Measurements from ENCODE around the gene RPL21. TPM values are rescaled to one million over a fixed set of nuclear protein-coding genes. Genes with fewer than 3 reads are reported as not detected.

Gene RPL21
- total RNA-seq, 2 donors from 2014 or later: 500 to 811 TPM

DNA sequence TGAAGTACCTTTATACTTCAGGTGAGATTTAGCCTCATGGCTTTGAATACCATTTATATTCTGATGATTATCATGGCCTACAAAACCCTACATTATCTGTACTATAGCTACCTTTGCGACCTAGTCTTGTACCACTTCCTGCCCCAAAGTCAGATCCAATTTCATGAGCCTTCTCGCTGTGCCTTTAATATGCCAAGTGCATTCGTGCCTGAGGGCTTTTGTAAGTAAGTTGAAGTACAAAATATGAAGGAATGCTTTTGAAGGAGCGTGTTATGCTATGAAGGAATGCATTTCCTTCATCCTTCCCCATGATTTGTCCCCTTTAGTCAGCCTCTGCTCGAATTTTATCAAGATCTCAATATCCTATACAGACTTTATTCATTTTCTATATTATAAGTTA lies 10.0 kb downstream of the RPL21 start:
- no peak overlapping the region for H3K4me3 ChIP-seq
- peaks cover 0 to 6% of the 10 kb centered on the region in 2 donors for H3K36me3 ChIP-seq (replicated peaks in 1 of 2; ENCODE audit: insufficient read depth in 1 of 2, low read depth in 2 of 2)
- no peak for DNase-seq
- H3K27me3 ChIP-seq: no peaks in the 10 kb centered on the region
- no peak for TF ChIP-seq POLR2A (IDR thresholded peaks at IDR 0.05)
- TF ChIP-seq, protein P1, sequence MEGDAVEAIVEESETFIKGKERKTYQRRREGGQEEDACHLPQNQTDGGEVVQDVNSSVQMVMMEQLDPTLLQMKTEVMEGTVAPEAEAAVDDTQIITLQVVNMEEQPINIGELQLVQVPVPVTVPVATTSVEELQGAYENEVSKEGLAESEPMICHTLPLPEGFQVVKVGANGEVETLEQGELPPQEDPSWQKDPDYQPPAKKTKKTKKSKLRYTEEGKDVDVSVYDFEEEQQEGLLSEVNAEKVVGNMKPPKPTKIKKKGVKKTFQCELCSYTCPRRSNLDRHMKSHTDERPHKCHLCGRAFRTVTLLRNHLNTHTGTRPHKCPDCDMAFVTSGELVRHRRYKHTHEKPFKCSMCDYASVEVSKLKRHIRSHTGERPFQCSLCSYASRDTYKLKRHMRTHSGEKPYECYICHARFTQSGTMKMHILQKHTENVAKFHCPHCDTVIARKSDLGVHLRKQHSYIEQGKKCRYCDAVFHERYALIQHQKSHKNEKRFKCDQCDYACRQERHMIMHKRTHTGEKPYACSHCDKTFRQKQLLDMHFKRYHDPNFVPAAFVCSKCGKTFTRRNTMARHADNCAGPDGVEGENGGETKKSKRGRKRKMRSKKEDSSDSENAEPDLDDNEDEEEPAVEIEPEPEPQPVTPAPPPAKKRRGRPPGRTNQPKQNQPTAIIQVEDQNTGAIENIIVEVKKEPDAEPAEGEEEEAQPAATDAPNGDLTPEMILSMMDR (IDR thresholded peaks at IDR 0.05): no peak
- no peak for ATAC-seq
- 77 to 79% methylated on average over 5 of the region's 5 CpGs for WGBS, 2 donors
- no peak overlapping the region for H3K27ac ChIP-seq
- intact Hi-C loops (cut with DNase I): no loop called here
- H3K4me1 ChIP-seq: no peaks in the 10 kb centered on the region
- no peaks in the 10 kb centered on the region for H3K9me3 ChIP-seq

DNA sequence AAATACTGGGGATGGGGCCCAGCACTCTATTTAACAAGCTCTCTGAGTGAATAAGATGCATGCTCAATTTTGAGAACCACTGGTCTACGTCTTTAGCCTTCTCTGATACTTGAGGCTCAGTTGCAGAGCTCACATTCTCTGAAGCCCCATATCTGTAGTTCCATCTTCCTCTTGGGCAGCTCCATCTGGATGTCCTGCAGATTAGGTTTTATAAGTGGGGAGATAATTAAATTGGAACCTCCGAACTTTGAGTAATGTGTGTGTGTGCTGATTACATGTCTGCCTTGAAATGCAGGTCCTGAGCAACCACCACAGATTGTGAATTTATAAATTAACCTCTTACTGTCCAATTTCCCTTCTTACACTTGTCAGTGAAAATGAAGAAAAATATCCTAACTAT lies 12.1 kb downstream of the RPL21 start:
- Histone ChIP-seq H3K4me1 (no peaks in the 10 kb centered on the region), H3K9me3 (no peaks in the 10 kb centered on the region), H3K27me3 (no peaks in the 10 kb centered on the region), H3K36me3 (replicated peaks in 1 of 2; ENCODE audit: insufficient read depth in 1 of 2, low read depth in 2 of 2) (no peaks in the 10 kb centered on the region), H3K4me3 (no peak overlapping the region), H3K27ac (no peak overlapping the region)
- no peak for DNase-seq
- TF ChIP-seq, protein P1 (IDR thresholded peaks at IDR 0.05): no peak
- no peak for TF ChIP-seq POLR2A (IDR thresholded peaks at IDR 0.05)
- intact Hi-C loops (cut with DNase I): no loop called here
- no peak for ATAC-seq
- WGBS, 2 donors: 42 to 44% methylated on average over 2 of the region's 2 CpGs

GRCh38 chr13:27264181-27264580 lies 12.8 kb downstream of the RPL21 start:
- peak overlapping the region in 1 of 4 donors; percentile 16 for H3K27ac ChIP-seq
- TF ChIP-seq POLR2A (IDR thresholded peaks at IDR 0.05): no peak
- TF ChIP-seq, protein P1 (IDR thresholded peaks at IDR 0.05): no peak
- no peaks in the 10 kb centered on the region for H3K4me1 ChIP-seq
- WGBS, 2 donors: 56 to 57% methylated on average over 5 of the region's 5 CpGs
- H3K27me3 ChIP-seq: no peaks in the 10 kb centered on the region
- no peaks in the 10 kb centered on the region for H3K36me3 ChIP-seq (replicated peaks in 1 of 2; ENCODE audit: insufficient read depth in 1 of 2, low read depth in 2 of 2)
- peak; percentile 50 for ATAC-seq
- H3K4me3 ChIP-seq: no peak overlapping the region
- intact Hi-C loops (cut with DNase I): no loop called here
- H3K9me3 ChIP-seq: no peaks in the 10 kb centered on the region
- peak in 3 of 4 donors; percentile 19 to 49 (median 31) for DNase-seq

DNA sequence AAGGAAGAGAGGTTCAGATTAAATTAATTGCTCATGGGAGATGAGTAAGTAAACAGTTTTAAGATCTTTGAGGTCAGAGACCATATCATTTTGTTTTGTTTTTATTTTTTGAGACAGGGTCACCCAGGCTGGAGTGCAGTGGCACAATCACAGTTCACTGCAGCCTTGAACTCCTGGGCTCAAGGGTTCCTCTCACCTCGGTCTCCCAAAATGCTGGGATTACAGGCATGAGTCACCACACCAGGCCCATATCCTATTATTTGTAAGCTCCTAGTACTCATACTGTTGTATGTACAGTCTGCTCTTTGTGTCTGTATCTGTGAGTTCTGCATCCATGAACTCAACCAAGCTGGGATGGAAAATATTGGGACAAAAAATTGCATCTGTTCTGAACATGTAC lies 13.3 kb downstream of the RPL21 start:
- 64 to 71% methylated on average over 1 of the region's 1 CpG for WGBS, 2 donors
- ATAC-seq (no peak), DNase-seq (no peak)
- Histone ChIP-seq H3K36me3 (replicated peaks in 1 of 2; ENCODE audit: insufficient read depth in 1 of 2, low read depth in 2 of 2) (no peaks in the 10 kb centered on the region), H3K4me3 (no peak overlapping the region), H3K27ac (no peak overlapping the region), H3K27me3 (no peaks in the 10 kb centered on the region), H3K9me3 (no peaks in the 10 kb centered on the region), H3K4me1 (no peaks in the 10 kb centered on the region)
- intact Hi-C loops (cut with DNase I): no loop called here
- TF ChIP-seq POLR2A (IDR thresholded peaks at IDR 0.05): no peak

GRCh38 chr13:27266917-27267316 lies 15.6 kb downstream of the RPL21 start:
- Histone ChIP-seq H3K4me1 (peaks cover 12% of the 10 kb centered on the region), H3K36me3 (replicated peaks in 1 of 2; ENCODE audit: insufficient read depth in 1 of 2, low read depth in 2 of 2) (no peaks in the 10 kb centered on the region), H3K27me3 (no peaks in the 10 kb centered on the region), H3K9me3 (no peaks in the 10 kb centered on the region), H3K27ac (no peak overlapping the region), H3K4me3 (no peak overlapping the region)
- DNase-seq (no peak), ATAC-seq (no peak)
- no peak for TF ChIP-seq POLR2A (IDR thresholded peaks at IDR 0.05)
- TF ChIP-seq, protein P1 (IDR thresholded peaks at IDR 0.05): no peak
- intact Hi-C loops (cut with DNase I): no loop called here
- 24 to 39% methylated on average over 2 of the region's 2 CpGs for WGBS, 2 donors

Measured in body of pancreas (tissue), 4 donors.